ENCODE measurements around the gene MAPT.
A peak's percentile ranks its signal among the peaks of the same experiment; 100 is the strongest.

Gene MAPT

GRCh38 chr17:46038937-46039336 lies 144.6 kb downstream of the MAPT start:
- intact Hi-C loops (cut with micrococcal nuclease): no loop called here
- no peak overlapping the region for H3K4me3 Mint-ChIP-seq
- peaks cover 99% of the 10 kb centered on the region for H3K36me3 Mint-ChIP-seq (ENCODE audit: low read depth)
- H3K27me3 Mint-ChIP-seq: no peaks in the 10 kb centered on the region
- no peak overlapping the region for H3K27ac Mint-ChIP-seq
- H3K9me3 Mint-ChIP-seq: no peaks in the 10 kb centered on the region
- no peaks in the 10 kb centered on the region for H3K4me1 Mint-ChIP-seq (ENCODE audit: low read depth)

DNA sequence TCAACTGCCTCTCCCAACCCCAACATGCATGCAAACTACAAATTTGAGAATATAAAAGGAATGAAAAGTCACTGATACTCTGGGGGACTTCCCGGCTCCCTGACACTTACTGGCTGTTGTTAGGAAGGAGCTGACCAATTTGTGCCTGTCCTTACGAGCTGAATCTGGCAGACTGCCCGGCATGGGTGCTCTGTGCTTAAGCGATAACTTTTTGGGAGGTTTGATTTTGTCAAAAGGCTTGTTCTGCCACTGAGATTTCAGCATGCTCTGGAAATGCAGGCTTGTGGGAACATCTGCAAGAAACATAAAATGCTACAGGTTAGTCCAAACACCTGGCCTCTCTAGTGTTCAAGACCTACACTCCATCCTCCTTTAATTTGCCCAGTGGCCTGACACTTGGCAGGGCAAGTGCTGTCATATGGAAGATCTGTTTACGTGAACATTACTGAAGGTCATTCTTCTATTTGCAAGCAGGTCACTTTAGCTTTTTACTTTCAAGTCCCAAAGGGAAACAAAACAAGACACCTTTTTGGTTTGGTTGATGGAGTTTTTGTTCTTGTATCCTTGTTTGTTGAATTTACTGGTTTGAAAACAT lies 145.3 kb downstream of the MAPT start:
- Mint-ChIP-seq H3K4me1 (ENCODE audit: low read depth) (peaks cover 7% of the 10 kb centered on the region), H3K4me3 (no peak overlapping the region), H3K27me3 (no peaks in the 10 kb centered on the region), H3K36me3 (ENCODE audit: low read depth) (peaks cover 99% of the 10 kb centered on the region), H3K9me3 (no peaks in the 10 kb centered on the region), H3K27ac (no peak overlapping the region)
- intact Hi-C loops (cut with micrococcal nuclease): loop anchor here (10.0 kb wide), 1 partner anchor 145 kb away; no protein-coding TSS in a partner anchor

GRCh38 chr17:46042246-46042645 lies 147.9 kb downstream of the MAPT start:
- H3K4me1 Mint-ChIP-seq (ENCODE audit: low read depth): peaks cover 9% of the 10 kb centered on the region
- intact Hi-C loops (cut with micrococcal nuclease): loop anchor here (10.0 kb wide), 1 partner anchor 143 kb away; no protein-coding TSS in a partner anchor
- peaks cover 98% of the 10 kb centered on the region for H3K36me3 Mint-ChIP-seq (ENCODE audit: low read depth)
- H3K27ac Mint-ChIP-seq: no peak overlapping the region
- no peaks in the 10 kb centered on the region for H3K9me3 Mint-ChIP-seq
- no peak overlapping the region for H3K4me3 Mint-ChIP-seq
- no peaks in the 10 kb centered on the region for H3K27me3 Mint-ChIP-seq

DNA sequence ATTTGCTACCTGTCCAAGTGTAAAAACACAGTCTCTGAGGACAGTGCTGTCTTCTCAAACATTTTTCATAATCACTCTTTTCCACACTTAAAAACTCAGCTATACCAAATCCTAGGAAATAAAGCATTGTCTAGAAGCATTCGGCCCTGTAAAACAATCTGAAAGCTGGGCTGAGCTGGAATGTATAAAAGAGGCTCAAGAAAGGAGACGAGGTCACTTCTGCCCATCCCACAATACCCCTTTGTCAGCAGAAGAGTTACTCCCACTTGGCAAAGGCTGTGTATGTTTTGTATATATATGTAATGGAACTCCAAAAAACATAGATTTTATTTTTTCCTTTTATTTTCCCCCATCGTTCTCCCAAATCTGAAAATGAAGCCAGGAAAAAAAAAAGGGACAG lies 148.6 kb downstream of the MAPT start:
- peaks cover 9% of the 10 kb centered on the region for H3K4me1 Mint-ChIP-seq (ENCODE audit: low read depth)
- intact Hi-C loops (cut with micrococcal nuclease): loop anchor here (10.0 kb wide), 1 partner anchor 142 kb away; no protein-coding TSS in a partner anchor
- H3K27me3 Mint-ChIP-seq: no peaks in the 10 kb centered on the region
- H3K36me3 Mint-ChIP-seq (ENCODE audit: low read depth): peaks cover 98% of the 10 kb centered on the region
- H3K27ac Mint-ChIP-seq: no peak overlapping the region
- no peaks in the 10 kb centered on the region for H3K9me3 Mint-ChIP-seq
- no peak overlapping the region for H3K4me3 Mint-ChIP-seq

DNA sequence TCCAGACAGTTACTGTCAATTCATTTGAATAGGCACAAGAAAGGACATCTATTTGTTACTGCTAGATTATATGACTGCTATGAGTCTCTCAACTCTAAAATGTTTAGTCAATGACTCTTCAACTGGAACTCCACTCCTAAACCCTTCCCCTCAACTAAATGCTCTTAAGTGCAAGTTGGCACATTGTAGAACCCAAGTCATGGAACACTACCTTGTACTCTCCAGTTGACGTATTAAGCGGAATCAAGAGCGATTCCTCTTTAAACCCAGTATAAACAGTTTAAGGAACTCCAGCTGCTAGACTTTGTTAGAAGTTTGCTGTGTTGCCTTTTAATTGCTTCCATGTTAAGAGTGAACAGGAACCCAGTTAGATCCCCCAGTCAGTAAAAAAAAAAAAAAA lies 149.3 kb downstream of the MAPT start:
- peaks cover 98% of the 10 kb centered on the region for H3K36me3 Mint-ChIP-seq (ENCODE audit: low read depth)
- H3K4me3 Mint-ChIP-seq: no peak overlapping the region
- no peaks in the 10 kb centered on the region for H3K9me3 Mint-ChIP-seq
- intact Hi-C loops (cut with micrococcal nuclease): loop anchor here (1.0 to 10.0 kb wide), 2 partner anchors 41 to 141 kb away; no protein-coding TSS in a partner anchor
- peak overlapping the region; percentile 12 for H3K27ac Mint-ChIP-seq
- no peaks in the 10 kb centered on the region for H3K27me3 Mint-ChIP-seq
- H3K4me1 Mint-ChIP-seq (ENCODE audit: low read depth): peaks cover 9% of the 10 kb centered on the region

DNA sequence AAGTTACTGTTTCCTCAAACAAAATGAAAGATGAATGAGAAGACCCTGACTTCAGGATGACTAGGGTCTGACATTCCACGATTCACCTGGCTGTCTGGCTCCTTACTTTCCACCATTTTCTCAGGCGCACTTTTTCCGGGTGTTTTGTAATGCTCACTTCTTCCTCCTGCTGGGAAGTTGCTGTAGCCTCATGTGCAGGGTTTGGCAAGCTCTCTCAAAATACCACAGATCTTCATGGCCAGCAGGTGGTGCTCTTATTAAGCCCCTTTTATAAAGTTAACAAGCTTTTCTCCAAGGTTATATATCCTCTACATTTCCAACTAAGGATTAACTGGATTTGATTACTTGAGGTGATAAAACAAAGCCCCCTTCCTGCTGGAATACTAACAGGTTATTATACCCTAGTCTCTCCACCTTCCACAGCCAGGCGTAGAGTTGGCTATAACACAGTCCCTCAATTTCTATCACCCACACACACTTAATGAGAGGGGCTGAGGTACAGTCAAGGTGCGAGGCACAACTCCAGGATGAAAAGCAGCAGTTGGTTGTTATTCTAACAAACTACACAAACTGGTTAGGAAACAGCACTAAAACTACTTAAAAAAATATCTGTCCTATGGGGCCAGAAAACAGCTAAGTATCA lies 150.1 kb downstream of the MAPT start:
- intact Hi-C loops (cut with micrococcal nuclease): loop anchor here (1.0 to 10.0 kb wide), 2 partner anchors 42 to 140 kb away; no protein-coding TSS in a partner anchor
- peaks cover 98% of the 10 kb centered on the region for H3K36me3 Mint-ChIP-seq (ENCODE audit: low read depth)

GRCh38 chr17:46044989-46045388 lies 150.6 kb downstream of the MAPT start:
- Mint-ChIP-seq H3K36me3 (ENCODE audit: low read depth) (peaks cover 98% of the 10 kb centered on the region), H3K9me3 (no peaks in the 10 kb centered on the region), H3K27me3 (no peaks in the 10 kb centered on the region), H3K4me3 (no peak overlapping the region), H3K27ac (no peak overlapping the region), H3K4me1 (ENCODE audit: low read depth) (peaks cover 9% of the 10 kb centered on the region)
- intact Hi-C loops (cut with micrococcal nuclease): loop anchor here (1.0 to 10.0 kb wide), 2 partner anchors 43 to 140 kb away; no protein-coding TSS in a partner anchor

More for the DNA sequence above, 150.1 kb downstream of the MAPT start:
- Mint-ChIP-seq H3K4me1 (ENCODE audit: low read depth) (peaks cover 9% of the 10 kb centered on the region), H3K4me3 (no peak overlapping the region), H3K27ac (no peak overlapping the region), H3K27me3 (no peaks in the 10 kb centered on the region), H3K9me3 (no peaks in the 10 kb centered on the region)

GRCh38 chr17:46045639-46046038 lies 151.3 kb downstream of the MAPT start:
- intact Hi-C loops (cut with micrococcal nuclease): loop anchor here (10.0 kb wide), 1 partner anchor 139 kb away; no protein-coding TSS in a partner anchor
- H3K27ac Mint-ChIP-seq: no peak overlapping the region
- no peaks in the 10 kb centered on the region for H3K9me3 Mint-ChIP-seq
- peaks cover 9% of the 10 kb centered on the region for H3K4me1 Mint-ChIP-seq (ENCODE audit: low read depth)
- no peaks in the 10 kb centered on the region for H3K27me3 Mint-ChIP-seq
- H3K4me3 Mint-ChIP-seq: no peak overlapping the region
- H3K36me3 Mint-ChIP-seq (ENCODE audit: low read depth): peaks cover 98% of the 10 kb centered on the region

GRCh38 chr17:46046957-46047356 lies 152.6 kb downstream of the MAPT start:
- Mint-ChIP-seq H3K27me3 (no peaks in the 10 kb centered on the region), H3K36me3 (ENCODE audit: low read depth) (peaks cover 98% of the 10 kb centered on the region), H3K4me3 (no peak overlapping the region), H3K9me3 (no peaks in the 10 kb centered on the region), H3K27ac (no peak overlapping the region), H3K4me1 (ENCODE audit: low read depth) (peaks cover 9% of the 10 kb centered on the region)
- intact Hi-C loops (cut with micrococcal nuclease): loop anchor here (10.0 kb wide), 1 partner anchor 138 kb away; no protein-coding TSS in a partner anchor

- intact Hi-C loops (cut with micrococcal nuclease): loop anchor here (10.0 kb wide), 1 partner anchor 137 kb away; no protein-coding TSS in a partner anchor
- H3K9me3 Mint-ChIP-seq: no peaks in the 10 kb centered on the region
- H3K27ac Mint-ChIP-seq: no peak overlapping the region
- peaks cover 98% of the 10 kb centered on the region for H3K36me3 Mint-ChIP-seq (ENCODE audit: low read depth)
- peaks cover 9% of the 10 kb centered on the region for H3K4me1 Mint-ChIP-seq (ENCODE audit: low read depth)
- no peaks in the 10 kb centered on the region for H3K27me3 Mint-ChIP-seq
- no peak overlapping the region for H3K4me3 Mint-ChIP-seq
Measured at GRCh38 chr17:46047398-46047797, 153.0 kb downstream of the MAPT start.

DNA sequence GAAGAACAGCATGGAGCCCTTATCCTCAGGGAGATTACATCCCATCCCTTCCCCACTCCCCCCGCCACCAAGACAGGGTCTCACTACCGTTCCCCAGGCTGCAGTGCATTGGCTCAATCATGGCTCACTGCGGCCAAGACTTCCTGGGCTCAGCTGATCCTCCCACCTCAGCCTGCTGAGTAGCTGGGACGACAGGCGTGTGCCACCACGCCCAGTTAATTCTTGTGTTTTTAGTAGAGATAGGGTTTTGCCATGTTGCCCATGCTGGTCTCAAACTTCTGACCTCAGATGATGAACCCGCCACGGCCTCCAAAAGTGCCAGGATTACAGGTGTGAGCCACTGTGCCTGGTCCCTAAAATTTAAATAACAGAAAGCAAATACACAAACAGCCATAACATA lies 153.5 kb downstream of the MAPT start:
- no peaks in the 10 kb centered on the region for H3K27me3 Mint-ChIP-seq
- no peak overlapping the region for H3K4me3 Mint-ChIP-seq
- H3K9me3 Mint-ChIP-seq: no peaks in the 10 kb centered on the region
- no peak overlapping the region for H3K27ac Mint-ChIP-seq
- peaks cover 97% of the 10 kb centered on the region for H3K36me3 Mint-ChIP-seq (ENCODE audit: low read depth)
- peaks cover 9% of the 10 kb centered on the region for H3K4me1 Mint-ChIP-seq (ENCODE audit: low read depth)
- intact Hi-C loops (cut with micrococcal nuclease): loop anchor here (10.0 kb wide), 1 partner anchor 137 kb away; no protein-coding TSS in a partner anchor

GRCh38 chr17:46049656-46050055 lies 155.3 kb downstream of the MAPT start:
- H3K4me1 Mint-ChIP-seq (ENCODE audit: low read depth): peaks cover 2% of the 10 kb centered on the region
- no peak overlapping the region for H3K4me3 Mint-ChIP-seq
- H3K27ac Mint-ChIP-seq: no peak overlapping the region
- no peaks in the 10 kb centered on the region for H3K27me3 Mint-ChIP-seq
- intact Hi-C loops (cut with micrococcal nuclease): loop anchor here (10.0 kb wide), 1 partner anchor 135 kb away; no protein-coding TSS in a partner anchor
- H3K9me3 Mint-ChIP-seq: no peaks in the 10 kb centered on the region
- H3K36me3 Mint-ChIP-seq (ENCODE audit: low read depth): peaks cover 90% of the 10 kb centered on the region

GRCh38 chr17:46053911-46054534 lies 159.7 kb downstream of the MAPT start:
- Mint-ChIP-seq H3K27me3 (no peaks in the 10 kb centered on the region), H3K27ac (no peak overlapping the region), H3K9me3 (no peaks in the 10 kb centered on the region), H3K4me1 (ENCODE audit: low read depth) (no peaks in the 10 kb centered on the region), H3K4me3 (no peak overlapping the region), H3K36me3 (ENCODE audit: low read depth) (peaks cover 76% of the 10 kb centered on the region)
- intact Hi-C loops (cut with micrococcal nuclease): no loop called here

- H3K9me3 Mint-ChIP-seq: no peaks in the 10 kb centered on the region
Measured at GRCh38 chr17:46056800-46057304, 162.5 kb downstream of the MAPT start.

More at GRCh38 chr17:46056800-46057304, 162.5 kb downstream of the MAPT start:
- Mint-ChIP-seq H3K27ac (no peak overlapping the region), H3K36me3 (ENCODE audit: low read depth) (peaks cover 65% of the 10 kb centered on the region), H3K4me1 (ENCODE audit: low read depth) (no peaks in the 10 kb centered on the region), H3K4me3 (no peak overlapping the region), H3K27me3 (no peaks in the 10 kb centered on the region)
- intact Hi-C loops (cut with micrococcal nuclease): no loop called here

All from dendritic cell treated with granulocyte-macrophage colony-stimulating factor and Interleukin-4, amounts not matched to agents 40 ng/mL and 50 ng/mL, for 4 days (primary cell).